GM12864 (cell line): Measurements from ENCODE around the gene S1PR3.

Experiments used
- DNase-seq: peaks from one replicate; pipeline ENCODE4 v3.0.0-alpha.2; 2011; ENCODE audit warnings: low read depth
- H3K4me3 ChIP-seq: 2 replicates; pipeline ENCODE4 v1.5.1; 2011; ENCODE audit warnings: mild to moderate bottlenecking, low read depth, low read length, control low read depth
- CTCF ChIP-seq: IDR thresholded peaks from 2 replicates; pipeline ENCODE4 v1.5.1; 2011; ENCODE audit warnings: low read depth, mild to moderate bottlenecking, moderate library complexity, low read length, control low read depth, inconsistent platforms; ENCODE audit errors: missing control alignments

Gene S1PR3

GRCh38 chr9:88996046-88996920 is 5.0 kb downstream of the S1PR3 start:
- TF ChIP-seq CTCF: no peak
- no peak overlapping the region for H3K4me3 ChIP-seq
- DNase-seq: no peak

DNA sequence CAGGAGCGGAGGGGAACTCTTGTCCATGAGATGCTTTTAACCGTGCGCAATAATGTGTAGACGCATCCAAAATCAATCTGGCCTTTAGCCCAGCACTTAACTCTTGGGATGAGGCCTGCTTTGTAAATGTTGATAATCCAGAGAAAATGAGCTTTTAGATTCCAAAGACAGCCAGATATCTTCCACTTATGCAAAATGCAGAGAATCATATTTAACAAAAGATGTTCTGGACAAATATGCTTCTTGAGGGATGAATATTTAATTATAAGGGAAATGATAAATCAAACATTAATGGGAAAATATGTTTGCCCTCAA is 5.6 kb downstream of the S1PR3 start:
- H3K4me3 ChIP-seq: no peak overlapping the region

DNA sequence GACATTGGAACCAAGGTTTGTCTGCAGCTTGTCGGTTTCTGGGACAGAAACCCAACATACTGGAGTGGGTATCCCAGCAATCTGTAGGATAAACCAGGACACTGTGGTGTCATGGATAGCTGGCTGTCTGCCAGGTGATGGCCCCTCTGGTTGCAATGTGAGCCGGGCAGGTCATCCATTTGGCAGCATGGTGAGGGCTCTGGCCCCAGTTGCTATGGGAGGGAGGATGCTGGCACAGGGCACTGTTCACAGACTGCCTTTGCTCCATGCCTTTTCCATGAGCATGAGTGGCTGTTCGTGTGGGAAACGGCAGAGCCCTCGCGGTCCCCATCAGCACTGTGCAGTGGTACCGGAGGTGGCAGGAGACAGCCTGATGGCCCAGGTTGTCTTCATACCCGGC is 6.4 kb downstream of the S1PR3 start:
- DNase-seq: no peak
- TF ChIP-seq CTCF: no peak
- H3K4me3 ChIP-seq: no peak overlapping the region

More for the DNA sequence above, 5.6 kb downstream of the S1PR3 start:
- TF ChIP-seq CTCF: no peak
- no peak for DNase-seq

- no peak for DNase-seq
- H3K4me3 ChIP-seq: no peak overlapping the region
- no peak for TF ChIP-seq CTCF
Observed at GRCh38 chr9:88998503-88998902, 7.2 kb downstream of the S1PR3 start.

GRCh38 chr9:88998911-88999310 is 7.6 kb downstream of the S1PR3 start:
- TF ChIP-seq CTCF: no peak
- DNase-seq: no peak
- H3K4me3 ChIP-seq: no peak overlapping the region

- no peak for TF ChIP-seq CTCF
- no peak for DNase-seq
- H3K4me3 ChIP-seq: no peak overlapping the region
Observed at GRCh38 chr9:89000371-89000781, 9.1 kb downstream of the S1PR3 start.
